Measurements from ENCODE around the gene MCMBP.
A peak's percentile ranks its signal among the peaks of the same experiment; 100 is the strongest.
"Not testable (repeated sequence)": the region's sequence is repeated elsewhere in the genome, so short reads cannot be mapped to it uniquely, and the experiment has no call there.

The MCMBP gene

GRCh38 chr10:119872860-119873681, 428 bp upstream of the MCMBP start:
- peak; percentile 52 for DNase-seq

DNA sequence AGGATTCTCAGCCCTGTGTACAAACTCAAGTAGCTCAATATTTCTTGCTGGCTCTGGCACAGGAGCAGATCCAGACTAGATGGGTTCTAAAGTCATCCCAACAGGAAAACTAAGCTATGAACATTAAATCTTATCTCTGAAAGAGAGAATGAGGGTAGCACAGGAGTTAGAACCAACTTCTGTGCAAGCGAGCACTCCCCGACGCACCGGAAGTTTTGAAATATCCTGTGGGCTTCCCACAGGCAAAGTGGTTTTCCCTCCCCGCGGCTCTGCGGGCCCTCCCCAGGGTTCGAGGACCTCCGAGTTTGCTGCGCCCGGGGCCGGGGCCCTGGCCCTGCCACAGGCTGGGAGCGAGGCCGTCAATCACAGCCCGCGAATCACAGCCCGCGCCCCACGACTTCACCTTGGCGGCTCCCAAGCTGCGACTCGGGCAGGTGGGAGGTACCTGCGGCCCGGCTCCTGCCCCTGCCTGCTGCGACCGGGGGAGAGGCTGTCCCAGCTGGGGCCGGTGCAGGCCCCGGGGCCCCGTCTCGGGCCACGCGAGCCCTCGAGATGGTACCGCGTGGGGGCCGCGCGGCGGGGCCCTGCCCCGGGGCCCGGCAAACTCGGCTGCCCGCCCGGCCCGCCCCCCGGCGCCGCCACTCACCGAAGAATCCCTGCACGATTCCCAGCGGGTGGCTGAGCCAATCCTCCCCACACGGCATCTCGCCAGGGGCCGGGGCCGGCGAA, 598 bp downstream of the MCMBP start:
- DNase-seq: peak; percentile 25

GRCh38 chr10:119869398-119869797, 3.2 kb downstream of the MCMBP start:
- DNase-seq: not testable (repeated sequence)

GRCh38 chr10:119867317-119867716, 5.3 kb downstream of the MCMBP start:
- DNase-seq: no peak

DNA sequence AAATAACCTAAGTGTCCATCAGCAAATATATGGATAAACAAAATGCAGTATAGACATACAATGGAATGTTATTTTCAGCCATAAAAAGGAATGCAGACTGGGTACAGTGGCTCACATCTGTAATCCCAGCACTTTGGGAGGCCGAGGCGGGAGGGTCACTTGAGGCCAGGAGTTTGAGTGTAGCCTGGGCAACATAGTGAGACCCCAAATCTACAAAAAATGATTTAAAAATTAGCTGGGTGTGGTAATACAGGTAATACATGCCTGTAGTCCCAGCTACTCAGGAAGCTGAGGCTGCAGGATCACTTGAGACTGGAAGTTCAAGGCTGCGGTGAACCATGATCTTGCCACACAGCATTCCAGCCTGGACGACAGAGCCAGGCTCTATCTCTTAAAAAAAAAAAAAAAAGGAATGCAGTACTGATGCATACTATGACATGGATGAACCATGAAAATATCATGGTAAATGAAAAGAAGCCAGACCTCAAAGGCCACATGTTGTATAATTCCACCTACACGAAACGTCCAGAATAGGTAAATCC, 6.9 kb downstream of the MCMBP start:
- DNase-seq: no peak

- no peak for DNase-seq
Observed at GRCh38 chr10:119863951-119864565, 8.6 kb downstream of the MCMBP start.

GRCh38 chr10:119862524-119862923, 10.1 kb downstream of the MCMBP start:
- no peak for DNase-seq

- DNase-seq: no peak
Observed at GRCh38 chr10:119860866-119861607, 11.6 kb downstream of the MCMBP start.

DNA sequence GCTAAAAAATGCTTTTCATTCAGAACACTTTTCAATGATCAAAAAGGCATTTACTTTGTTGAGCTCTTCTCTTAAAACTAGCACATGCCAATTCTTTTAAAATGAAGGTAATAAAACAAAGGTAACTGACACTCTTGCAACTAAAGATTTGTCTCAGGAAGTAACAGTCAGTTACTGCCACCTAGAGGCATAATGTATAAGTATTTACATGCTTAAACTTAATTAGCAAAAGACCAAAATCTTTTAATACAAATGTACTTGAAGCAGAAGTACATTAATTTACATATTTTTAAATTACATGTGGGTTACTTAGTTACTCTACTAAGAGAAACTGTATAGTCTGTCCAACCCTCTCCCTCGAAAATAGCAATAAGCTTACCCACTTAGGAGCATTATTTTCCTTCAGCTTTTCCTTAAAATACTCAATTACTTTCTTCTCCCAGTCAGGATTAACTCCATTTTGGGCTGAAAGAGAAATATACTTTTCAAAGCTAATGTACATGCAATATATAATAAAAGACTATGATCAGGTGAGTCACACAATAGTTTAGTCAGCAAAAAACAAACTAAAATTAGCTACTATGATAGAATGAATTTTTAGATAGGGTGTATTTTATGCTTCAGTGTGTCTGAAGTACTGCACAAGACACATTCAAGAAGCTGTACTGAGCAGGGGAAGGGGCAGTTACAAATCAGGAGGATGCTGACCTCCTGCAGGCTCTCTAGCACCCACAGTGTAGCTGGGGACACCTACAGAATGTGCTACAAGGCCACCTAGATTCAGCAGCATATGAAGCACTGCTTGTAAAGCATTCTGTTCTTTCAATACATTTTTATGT, 13.0 kb downstream of the MCMBP start:
- peak; percentile 3 for DNase-seq

- DNase-seq: no peak
Observed at GRCh38 chr10:119858063-119858462, 14.6 kb downstream of the MCMBP start.

- DNase-seq: no peak
Observed at GRCh38 chr10:119853574-119853973, 19.1 kb downstream of the MCMBP start.

- no peak for DNase-seq
Observed at GRCh38 chr10:119852822-119853221, 19.8 kb downstream of the MCMBP start.

- no peak for DNase-seq
Observed at GRCh38 chr10:119852277-119852676, 20.4 kb downstream of the MCMBP start.

DNA sequence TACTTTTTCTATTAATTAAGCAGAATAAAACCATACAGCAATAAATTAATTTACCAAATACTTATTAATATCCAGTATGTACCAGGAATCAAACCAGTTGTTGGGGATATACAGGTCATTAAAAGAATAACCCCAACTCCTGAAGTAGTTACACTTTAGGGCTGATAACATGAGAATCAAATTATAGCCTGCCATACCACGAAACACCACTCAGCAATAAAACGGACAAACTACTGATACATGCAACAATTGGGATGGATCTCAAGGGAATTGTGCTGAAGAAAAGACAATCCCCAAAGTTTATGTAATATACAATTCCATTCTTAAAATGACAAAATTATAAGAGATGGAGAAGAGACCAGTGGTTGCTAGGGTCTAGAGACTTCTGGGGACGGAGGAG, 22.7 kb downstream of the MCMBP start:
- DNase-seq: no peak

GRCh38 chr10:119849031-119849789, 23.4 kb downstream of the MCMBP start:
- no peak for DNase-seq

- DNase-seq: no peak
Observed at GRCh38 chr10:119845656-119846055, 27.0 kb downstream of the MCMBP start.

DNA sequence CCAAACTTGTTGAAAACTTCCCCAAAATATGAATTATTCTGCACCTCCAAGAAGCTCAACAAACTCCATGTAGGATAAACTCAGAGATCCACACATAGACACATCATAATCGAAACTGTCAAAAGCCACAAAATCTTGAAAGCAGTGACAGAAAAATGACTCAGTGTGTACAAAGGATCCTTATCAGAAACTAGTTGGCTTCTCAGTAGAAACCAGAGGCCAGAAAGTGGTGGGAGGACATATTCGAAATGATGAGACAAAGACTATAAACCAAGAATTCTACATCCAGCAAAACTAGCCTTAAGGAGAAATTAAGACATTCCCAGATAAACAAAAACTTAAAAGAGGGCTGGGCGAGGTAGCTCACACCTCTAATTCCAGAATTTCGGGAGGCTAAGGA, 38.5 kb downstream of the MCMBP start:
- DNase-seq: no peak

DNA sequence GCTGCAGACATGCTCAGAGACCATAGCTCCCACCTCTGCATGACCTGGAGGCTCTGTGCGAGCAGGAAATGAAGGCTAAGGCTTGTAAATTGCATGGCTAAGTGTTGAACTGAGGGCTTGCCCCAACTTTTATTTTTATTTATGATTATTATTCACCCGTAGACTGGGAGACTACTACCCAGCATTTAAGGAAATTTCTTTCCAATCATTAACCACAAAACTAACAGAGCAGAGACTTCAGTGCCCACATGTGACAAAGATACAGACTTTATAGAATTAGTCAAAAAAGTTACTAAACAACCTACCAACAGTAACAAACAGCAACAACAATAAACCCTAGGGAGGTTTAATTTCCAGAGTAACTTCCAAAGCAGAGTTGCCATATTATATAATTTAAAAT, 39.7 kb downstream of the MCMBP start:
- DNase-seq: no peak

GRCh38 chr10:119831656-119832055, 41.0 kb downstream of the MCMBP start:
- DNase-seq: no peak

DNA sequence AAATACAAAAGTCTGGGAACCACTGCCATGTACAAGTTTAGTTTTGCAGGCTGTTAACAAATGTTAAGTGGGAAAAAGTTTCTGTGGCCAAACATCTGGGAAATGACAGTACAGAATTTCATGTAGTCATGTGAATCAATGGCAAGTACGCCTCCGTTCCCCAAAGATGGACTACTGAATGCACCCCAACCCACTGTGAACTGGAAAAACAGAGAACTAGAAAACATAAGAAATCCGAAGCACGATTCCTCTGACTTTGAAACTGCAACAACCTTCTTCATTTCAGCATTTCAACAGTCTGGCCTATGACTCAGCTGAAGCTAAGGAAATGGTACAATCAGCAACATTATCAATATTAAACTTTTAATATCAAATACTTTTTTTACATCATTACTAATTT, 41.8 kb downstream of the MCMBP start:
- DNase-seq: no peak

DNA sequence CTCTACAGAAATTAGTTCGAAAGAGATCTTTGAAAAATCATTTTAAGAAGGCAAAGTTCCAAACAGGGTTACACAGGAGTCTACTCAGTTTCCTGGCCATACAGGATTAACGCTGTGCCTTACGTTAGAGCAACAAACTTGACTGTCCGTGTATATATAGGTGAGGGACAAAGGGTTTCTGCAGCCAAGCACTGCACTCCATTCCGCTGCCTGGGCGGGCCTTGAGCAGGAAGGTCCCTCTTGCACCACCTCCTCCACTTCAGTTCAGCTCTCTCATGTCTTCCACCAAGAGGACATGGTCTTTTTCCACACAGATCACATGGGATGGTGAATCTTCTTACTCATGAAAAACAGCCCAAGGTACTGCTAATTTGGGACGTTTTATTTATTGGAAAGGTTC, 43.2 kb downstream of the MCMBP start:
- no peak for DNase-seq
